Progenitor cell of endocrine pancreas (in vitro differentiated cells): ENCODE data around the gene ERO1A. TPM values are rescaled to one million over a fixed set of nuclear protein-coding genes. Genes with fewer than 3 reads are reported as not detected.

ENCODE experiments used
- DNase-seq: peaks from one replicate; pipeline ENCODE4 v3.0.0; 2021; ENCODE audit warnings: low spot score; ENCODE audit not compliant: unreplicated experiment
- H3K27ac Mint-ChIP-seq: 2 replicates; pipeline ENCODE4 v1.8.0; 2021; ENCODE audit warnings: mild to moderate bottlenecking, moderate library complexity, mixed read lengths
- H3K27me3 Mint-ChIP-seq: 2 replicates; pipeline ENCODE4 v1.8.0; 2021; ENCODE audit warnings: mixed read lengths
- H3K36me3 Mint-ChIP-seq: 2 replicates; pipeline ENCODE4 v1.8.0; 2022; ENCODE audit warnings: mixed read lengths; ENCODE audit not compliant: insufficient read depth
- H3K4me1 Mint-ChIP-seq: 2 replicates; pipeline ENCODE4 v1.8.0; 2021; ENCODE audit warnings: low read depth, mixed read lengths
- H3K4me3 Mint-ChIP-seq: 2 replicates; pipeline ENCODE4 v1.8.0; 2021; ENCODE audit warnings: low read depth, mild to moderate bottlenecking, moderate library complexity, mixed read lengths
- H3K9me3 Mint-ChIP-seq: 2 replicates; pipeline ENCODE4 v1.8.0; 2021; ENCODE audit warnings: low read depth, mixed read lengths
- CTCF ChIP-seq: fragments of 200-600 bp; sonication (generic); IDR thresholded peaks from one replicate; pipeline ENCODE4 v1.5.0; 2021; ENCODE audit warnings: antibody characterized with exemption, mild to moderate bottlenecking; ENCODE audit not compliant: unreplicated experiment
- total RNA-seq: library from RNA; stranded (reverse); gene quantifications from 2 replicates; pipeline ENCODE4 v1.2.1, GENCODE V29; 2021

ERO1A gene
- total RNA-seq, 1 donor from 2014 or later = 51.0 TPM

GRCh38 chr14:52660832-52661231 lies 34.5 kb downstream of the ERO1A start:
- H3K4me1 Mint-ChIP-seq = no peaks in the 10 kb centered on the region
- TF ChIP-seq CTCF = no peak

GRCh38 chr14:52660325-52660724 lies 35.0 kb downstream of the ERO1A start:
- TF ChIP-seq CTCF = no peak
- H3K36me3 Mint-ChIP-seq = peaks cover 10% of the 10 kb centered on the region
- H3K4me3 Mint-ChIP-seq = no peak overlapping the region
- DNase-seq = no peak
- H3K27ac Mint-ChIP-seq = no peak overlapping the region
- H3K27me3 Mint-ChIP-seq = no peaks in the 10 kb centered on the region
- no peaks in the 10 kb centered on the region for H3K9me3 Mint-ChIP-seq
- H3K4me1 Mint-ChIP-seq = no peaks in the 10 kb centered on the region

More at GRCh38 chr14:52660832-52661231, 34.5 kb downstream of the ERO1A start:
- Mint-ChIP-seq H3K36me3 (peaks cover 14% of the 10 kb centered on the region), H3K9me3 (no peaks in the 10 kb centered on the region), H3K27ac (no peak overlapping the region), H3K27me3 (no peaks in the 10 kb centered on the region), H3K4me3 (no peak overlapping the region)
- no peak for DNase-seq

GRCh38 chr14:52656905-52657304 lies 38.5 kb downstream of the ERO1A start:
- no peak overlapping the region for H3K4me3 Mint-ChIP-seq
- H3K4me1 Mint-ChIP-seq = no peaks in the 10 kb centered on the region
- no peaks in the 10 kb centered on the region for H3K9me3 Mint-ChIP-seq
- peaks cover 13% of the 10 kb centered on the region for H3K36me3 Mint-ChIP-seq
- H3K27ac Mint-ChIP-seq = no peak overlapping the region
- no peak for TF ChIP-seq CTCF
- DNase-seq = no peak
- H3K27me3 Mint-ChIP-seq = no peaks in the 10 kb centered on the region

- no peaks in the 10 kb centered on the region for H3K9me3 Mint-ChIP-seq
- TF ChIP-seq CTCF = no peak
- H3K4me1 Mint-ChIP-seq = no peaks in the 10 kb centered on the region
- H3K27ac Mint-ChIP-seq = no peak overlapping the region
- H3K36me3 Mint-ChIP-seq = peaks cover 16% of the 10 kb centered on the region
- DNase-seq = no peak
- H3K27me3 Mint-ChIP-seq = no peaks in the 10 kb centered on the region
- H3K4me3 Mint-ChIP-seq = no peak overlapping the region
Observed at GRCh38 chr14:52650774-52651173, 44.6 kb downstream of the ERO1A start.

- no peak for DNase-seq
- H3K4me3 Mint-ChIP-seq = no peak overlapping the region
- H3K36me3 Mint-ChIP-seq = peaks cover 14% of the 10 kb centered on the region
- no peaks in the 10 kb centered on the region for H3K4me1 Mint-ChIP-seq
- no peaks in the 10 kb centered on the region for H3K27me3 Mint-ChIP-seq
- no peaks in the 10 kb centered on the region for H3K9me3 Mint-ChIP-seq
- H3K27ac Mint-ChIP-seq = no peak overlapping the region
- TF ChIP-seq CTCF = no peak
Observed at GRCh38 chr14:52649511-52649910, 45.8 kb downstream of the ERO1A start.
